Measurements from ENCODE around the gene HOXA13. TPM values are rescaled to one million over a fixed set of nuclear protein-coding genes. Genes with fewer than 3 reads are reported as not detected.

The HOXA13 gene
- total RNA-seq, 1 donor from 2014 or later: not detected

DNA sequence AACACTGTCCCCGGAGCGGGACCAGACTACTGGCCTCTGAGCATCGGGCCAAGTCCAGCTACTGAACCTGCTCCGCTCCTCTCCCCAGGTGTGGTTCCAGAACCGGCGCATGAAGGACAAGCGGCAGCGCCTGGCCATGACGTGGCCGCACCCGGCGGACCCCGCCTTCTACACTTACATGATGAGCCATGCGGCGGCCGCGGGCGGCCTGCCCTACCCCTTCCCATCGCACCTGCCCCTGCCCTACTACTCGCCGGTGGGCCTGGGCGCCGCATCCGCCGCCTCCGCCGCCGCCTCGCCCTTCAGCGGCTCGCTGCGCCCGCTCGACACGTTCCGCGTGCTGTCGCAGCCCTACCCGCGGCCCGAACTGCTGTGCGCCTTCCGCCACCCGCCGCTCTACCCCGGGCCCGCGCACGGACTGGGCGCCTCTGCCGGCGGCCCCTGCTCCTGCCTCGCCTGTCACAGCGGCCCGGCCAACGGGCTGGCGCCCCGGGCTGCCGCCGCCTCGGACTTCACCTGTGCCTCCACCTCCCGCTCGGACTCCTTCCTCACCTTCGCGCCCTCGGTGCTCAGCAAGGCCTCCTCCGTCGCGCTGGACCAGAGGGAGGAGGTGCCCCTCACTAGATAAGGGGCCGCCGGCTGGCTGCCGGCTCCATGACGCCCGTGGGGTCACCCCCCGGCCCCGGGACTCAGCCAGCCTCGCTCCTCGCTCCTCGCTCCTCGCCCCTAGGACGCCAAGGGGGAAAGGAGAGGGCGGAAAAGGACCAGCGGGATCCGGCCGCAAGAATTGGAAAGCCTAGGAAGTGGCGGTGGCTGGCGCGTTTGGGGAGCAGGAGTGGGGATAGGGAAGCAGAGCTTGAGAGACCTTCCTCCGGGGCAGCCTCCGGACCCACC is 46.2 kb upstream of the HOXA13 start:
- H3K4me3 ChIP-seq (ENCODE audit: low read depth, low read length): no peak overlapping the region
- no peak for DNase-seq (ENCODE audit: low read depth)
- TF ChIP-seq CTCF (conservative IDR thresholded peaks at IDR 0.05; ENCODE audit: low read depth, low read length): no peak

DNA sequence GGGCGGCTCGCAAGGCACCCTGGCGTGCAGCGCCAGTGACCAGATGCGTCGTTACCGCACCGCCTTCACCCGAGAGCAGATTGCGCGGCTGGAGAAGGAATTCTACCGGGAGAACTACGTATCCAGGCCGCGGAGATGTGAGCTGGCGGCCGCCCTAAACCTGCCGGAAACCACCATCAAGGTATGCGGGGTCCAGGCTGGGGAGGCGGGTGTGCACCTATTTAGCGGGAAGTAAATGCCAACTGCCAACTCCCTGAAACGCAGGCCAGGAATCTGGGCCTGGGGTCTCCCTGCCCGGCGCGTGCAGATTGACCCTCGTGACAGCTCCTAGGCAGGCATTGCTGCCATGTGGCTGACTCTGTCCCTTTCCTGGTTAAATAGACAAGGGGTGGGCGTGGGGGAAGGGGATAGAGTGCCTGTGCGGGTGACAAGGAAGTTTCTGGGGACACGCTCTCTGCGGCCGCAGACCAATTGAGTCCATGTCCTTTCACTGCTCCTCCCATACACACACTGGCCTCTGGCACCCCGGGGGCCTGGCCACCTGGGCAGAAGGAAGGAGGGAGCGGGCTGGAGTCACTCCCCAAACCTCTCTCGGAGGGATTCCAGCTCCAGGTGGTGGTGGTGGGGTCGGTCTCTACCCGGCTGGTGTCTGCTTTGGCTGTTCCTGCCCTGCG is 45.4 kb upstream of the HOXA13 start:
- DNase-seq (ENCODE audit: low read depth): no peak
- H3K4me3 ChIP-seq (ENCODE audit: low read depth, low read length): no peak overlapping the region
- TF ChIP-seq CTCF (conservative IDR thresholded peaks at IDR 0.05; ENCODE audit: low read depth, low read length): no peak

DNA sequence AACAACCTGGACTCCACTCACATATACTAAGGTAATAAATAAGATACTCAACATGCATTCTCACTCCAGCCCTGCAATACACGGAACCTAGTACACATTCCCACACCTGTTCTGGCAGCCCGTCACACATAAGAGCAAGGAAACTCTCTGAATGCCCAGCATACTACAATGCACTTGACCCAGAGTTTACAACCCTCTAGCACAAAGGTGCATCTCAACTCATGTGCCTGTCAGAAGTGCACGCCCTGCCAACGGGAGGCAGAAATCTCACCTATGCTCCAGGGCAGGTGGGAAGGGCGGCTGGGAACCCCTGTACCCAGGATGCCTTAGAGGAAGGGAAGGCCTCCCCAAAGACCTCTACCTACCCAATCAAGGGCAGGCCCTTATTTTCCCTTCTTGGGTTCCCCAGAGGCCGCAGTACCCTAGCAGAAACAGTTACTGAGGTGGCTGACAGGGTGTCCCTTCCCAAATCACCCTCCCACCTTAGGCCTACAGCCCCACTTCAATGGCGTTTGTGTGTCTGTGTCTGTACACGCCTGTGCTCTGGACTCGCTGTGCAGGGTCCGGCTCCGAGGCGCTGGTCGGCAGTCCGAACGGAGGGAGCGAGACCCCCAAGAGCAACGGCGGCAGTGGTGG is 44.7 kb upstream of the HOXA13 start:
- no peak overlapping the region for H3K4me3 ChIP-seq (ENCODE audit: low read depth, low read length)
- no peak for TF ChIP-seq CTCF (conservative IDR thresholded peaks at IDR 0.05; ENCODE audit: low read depth, low read length)
- DNase-seq (ENCODE audit: low read depth): no peak

GRCh38 chr7:27243340-27244163 is 43.7 kb upstream of the HOXA13 start:
- TF ChIP-seq CTCF (conservative IDR thresholded peaks at IDR 0.05; ENCODE audit: low read depth, low read length): no peak
- DNase-seq (ENCODE audit: low read depth): no peak
- H3K4me3 ChIP-seq (ENCODE audit: low read depth, low read length): no peak overlapping the region

DNA sequence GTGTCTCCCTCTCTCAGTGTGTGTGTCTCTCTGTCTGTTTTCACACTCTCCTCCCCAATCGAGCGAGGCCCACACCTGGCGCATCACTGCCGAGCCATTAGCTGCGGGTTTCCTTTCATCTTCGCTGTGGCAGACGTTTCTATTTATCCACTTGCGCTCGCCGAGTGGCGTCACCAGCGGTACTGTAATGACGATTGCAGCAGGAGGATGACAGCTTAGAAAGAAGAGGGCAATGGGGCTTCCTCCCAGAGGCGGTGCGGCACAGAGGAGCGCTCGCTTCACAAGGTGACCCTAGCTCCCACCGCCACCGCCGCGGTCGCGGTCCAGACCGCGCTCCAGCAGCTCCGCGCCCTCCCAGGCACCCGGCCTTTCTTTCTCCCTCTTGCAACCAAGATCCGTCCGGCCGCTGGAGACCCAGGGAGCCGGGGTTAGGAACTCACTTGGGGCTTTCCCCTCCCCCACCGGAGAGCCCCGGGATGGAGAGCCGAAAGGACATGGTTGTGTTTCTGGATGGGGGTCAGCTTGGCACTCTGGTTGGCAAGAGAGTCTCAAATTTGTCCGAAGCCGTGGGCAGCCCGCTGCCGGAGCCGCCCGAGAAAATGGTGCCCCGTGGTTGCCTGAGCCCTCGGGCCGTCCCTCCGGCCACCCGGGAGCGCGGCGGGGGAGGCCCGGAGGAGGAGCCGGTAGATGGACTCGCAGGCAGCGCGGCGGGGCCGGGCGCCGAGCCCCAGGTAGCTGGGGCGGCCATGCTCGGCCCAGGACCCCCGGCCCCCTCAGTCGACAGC is 42.9 kb upstream of the HOXA13 start, which contains the start of gene EVX1:
TSS of gene EVX1 (plus strand) at position 248 of the 785 bp plus-strand sequence. CDS start at position 477, 229 bp downstream.
- DNase-seq (ENCODE audit: low read depth): no peak
- no peak within 1 kb of the TSS for H3K4me3 ChIP-seq (ENCODE audit: low read depth, low read length)
- no peak for TF ChIP-seq CTCF (conservative IDR thresholded peaks at IDR 0.05; ENCODE audit: low read depth, low read length)

- no peak for TF ChIP-seq CTCF (conservative IDR thresholded peaks at IDR 0.05; ENCODE audit: low read depth, low read length)
- DNase-seq (ENCODE audit: low read depth): no peak
- no peak overlapping the region for H3K4me3 ChIP-seq (ENCODE audit: low read depth, low read length)
These were observed 42.3 kb upstream of the HOXA13 start for GRCh38 chr7:27242154-27242553.

Data from epithelial cell of proximal tubule (primary cell).